Astrocyte (in vitro differentiated cells and primary cell): ENCODE results near the gene CACNA1E. TPM values are rescaled to one million over a fixed set of nuclear protein-coding genes. Genes with fewer than 3 reads are reported as not detected.

Experiments
- DNase-seq: peaks from one replicate; pipeline ENCODE4 v3.0.0-alpha.2; 2010; ENCODE audit warnings: low read depth
- FAIRE-seq: peaks from 2 replicates; lab custom pipeline; 2011; peaks lifted over from hg19 to GRCh38; lab: Jason Lieb, UNC
- H2AFZ ChIP-seq: 2 replicates; pipeline ENCODE4 v1.6.0; 2012; ENCODE audit warnings: low read depth, low read length, inconsistent platforms
- H3K27ac ChIP-seq: 2 replicates; pipeline ENCODE4 v1.5.1; 2011; ENCODE audit warnings: low read depth, low read length, inconsistent platforms
- H3K27me3 ChIP-seq: 2 replicates; pipeline ENCODE4 v1.6.0; 2011; ENCODE audit warnings: low read length, inconsistent platforms; ENCODE audit not compliant: insufficient read depth
- H3K36me3 ChIP-seq: 2 replicates; pipeline ENCODE4 v1.5.1; 2011; ENCODE audit warnings: low read length, inconsistent platforms; ENCODE audit not compliant: insufficient read depth
- H3K4me1 ChIP-seq: 2 replicates; pipeline ENCODE4 v1.5.1; 2011; ENCODE audit warnings: low read length, inconsistent platforms; ENCODE audit not compliant: insufficient read depth
- H3K4me2 ChIP-seq: 2 replicates; pipeline ENCODE4 v1.6.0; 2012; ENCODE audit warnings: low read length, inconsistent platforms
- H3K4me3 ChIP-seq: 2 replicates; pipeline ENCODE4 v1.5.1; 2011; ENCODE audit warnings: low read depth, mild to moderate bottlenecking, low read length, inconsistent platforms; ENCODE audit not compliant: insufficient read depth
- H3K79me2 ChIP-seq: 2 replicates; pipeline ENCODE4 v1.6.0; 2012; ENCODE audit warnings: mild to moderate bottlenecking, low read length, inconsistent platforms; ENCODE audit not compliant: insufficient read depth
- H3K9ac ChIP-seq: 2 replicates; pipeline ENCODE4 v1.6.0; 2012; ENCODE audit warnings: mild to moderate bottlenecking, low read length, inconsistent platforms
- H3K9me3 ChIP-seq: 2 replicates; pipeline ENCODE4 v1.5.1; 2012; ENCODE audit warnings: low read depth, mild to moderate bottlenecking, low read length, inconsistent platforms; ENCODE audit not compliant: insufficient read depth
- H4K20me1 ChIP-seq: 2 replicates; pipeline ENCODE4 v1.6.0; 2012; ENCODE audit warnings: low read length, inconsistent platforms; ENCODE audit not compliant: insufficient read depth
- H3K27ac Mint-ChIP-seq: one replicate; pipeline ENCODE4 v1.8.0; 2021; ENCODE audit warnings: mild to moderate bottlenecking, mixed read lengths; ENCODE audit not compliant: unreplicated experiment
- H3K27me3 Mint-ChIP-seq: one replicate; pipeline ENCODE4 v1.8.0; 2021; ENCODE audit warnings: low read depth, mixed read lengths; ENCODE audit not compliant: unreplicated experiment
- H3K36me3 Mint-ChIP-seq: one replicate; pipeline ENCODE4 v1.8.0; 2021; ENCODE audit warnings: low read depth, mixed read lengths; ENCODE audit not compliant: unreplicated experiment
- H3K4me1 Mint-ChIP-seq: one replicate; pipeline ENCODE4 v1.8.0; 2021; ENCODE audit warnings: low read depth, mixed read lengths; ENCODE audit not compliant: unreplicated experiment
- H3K4me3 Mint-ChIP-seq: one replicate; pipeline ENCODE4 v1.8.0; 2021; ENCODE audit warnings: mild to moderate bottlenecking, moderate library complexity, mixed read lengths; ENCODE audit not compliant: unreplicated experiment
- H3K9me3 Mint-ChIP-seq: one replicate; pipeline ENCODE4 v1.8.0; 2021; ENCODE audit warnings: mild to moderate bottlenecking, mixed read lengths; ENCODE audit not compliant: unreplicated experiment
- EZH2 ChIP-seq: IDR thresholded peaks from 2 replicates; pipeline ENCODE4 v1.6.1; 2012; ENCODE audit warnings: mild to moderate bottlenecking, low read length, inconsistent platforms; ENCODE audit not compliant: insufficient read depth
- total RNA-seq: library from RNA; stranded (reverse); gene quantifications from 2 replicates; pipeline ENCODE4 v1.2.1, GENCODE V29; 2021
- TF ChIP-seq, protein P1 (sequence below): IDR thresholded peaks from 2 replicates; pipeline ENCODE4 v1.5.1; 2011; ENCODE audit warnings: low read depth, mild to moderate bottlenecking, inconsistent platforms, low read length, moderate library complexity; ENCODE audit not compliant: insufficient read depth

Gene CACNA1E
- total RNA-seq, 1 donor from 2014 or later: 0.07 TPM

DNA sequence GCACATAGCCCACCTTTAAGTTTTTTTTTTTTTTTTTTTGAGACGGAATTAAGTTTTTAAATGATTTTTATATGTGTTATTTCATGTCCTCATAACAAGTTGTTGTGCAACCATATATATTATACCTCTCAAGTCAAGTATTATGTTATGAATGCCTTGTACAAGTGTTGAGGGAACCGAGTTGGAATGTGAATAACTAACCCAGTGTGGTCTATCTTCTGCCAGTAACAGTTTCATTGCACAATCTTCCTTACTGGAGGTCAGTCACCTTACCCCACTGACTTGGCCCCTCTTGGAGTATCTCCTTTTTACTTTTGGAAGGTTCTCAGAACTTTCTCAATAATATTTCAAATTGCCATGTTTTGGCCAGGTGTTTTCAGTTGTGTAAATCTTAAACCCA lies 201.9 kb downstream of the CACNA1E start:
- Mint-ChIP-seq H3K27me3 (peaks cover 10% of the 10 kb centered on the region), H3K9me3 (peaks cover 5% of the 10 kb centered on the region), H3K4me3 (no peak overlapping the region), H3K36me3 (no peaks in the 10 kb centered on the region), H3K4me1 (no peaks in the 10 kb centered on the region), H3K27ac (no peak overlapping the region)
- no peaks in the 10 kb centered on the region for H3K79me2 ChIP-seq
- FAIRE-seq: no peak
- H3K27me3 ChIP-seq: no peaks in the 10 kb centered on the region
- H4K20me1 ChIP-seq: no peaks in the 10 kb centered on the region
- no peak overlapping the region for H3K9ac ChIP-seq
- no peak for TF ChIP-seq EZH2
- TF ChIP-seq, protein P1, sequence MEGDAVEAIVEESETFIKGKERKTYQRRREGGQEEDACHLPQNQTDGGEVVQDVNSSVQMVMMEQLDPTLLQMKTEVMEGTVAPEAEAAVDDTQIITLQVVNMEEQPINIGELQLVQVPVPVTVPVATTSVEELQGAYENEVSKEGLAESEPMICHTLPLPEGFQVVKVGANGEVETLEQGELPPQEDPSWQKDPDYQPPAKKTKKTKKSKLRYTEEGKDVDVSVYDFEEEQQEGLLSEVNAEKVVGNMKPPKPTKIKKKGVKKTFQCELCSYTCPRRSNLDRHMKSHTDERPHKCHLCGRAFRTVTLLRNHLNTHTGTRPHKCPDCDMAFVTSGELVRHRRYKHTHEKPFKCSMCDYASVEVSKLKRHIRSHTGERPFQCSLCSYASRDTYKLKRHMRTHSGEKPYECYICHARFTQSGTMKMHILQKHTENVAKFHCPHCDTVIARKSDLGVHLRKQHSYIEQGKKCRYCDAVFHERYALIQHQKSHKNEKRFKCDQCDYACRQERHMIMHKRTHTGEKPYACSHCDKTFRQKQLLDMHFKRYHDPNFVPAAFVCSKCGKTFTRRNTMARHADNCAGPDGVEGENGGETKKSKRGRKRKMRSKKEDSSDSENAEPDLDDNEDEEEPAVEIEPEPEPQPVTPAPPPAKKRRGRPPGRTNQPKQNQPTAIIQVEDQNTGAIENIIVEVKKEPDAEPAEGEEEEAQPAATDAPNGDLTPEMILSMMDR: no peak
- no peaks in the 10 kb centered on the region for H3K36me3 ChIP-seq
- no peak for DNase-seq
- no peaks in the 10 kb centered on the region for H3K4me1 ChIP-seq
- H3K4me3 ChIP-seq: no peak overlapping the region
- H3K4me2 ChIP-seq: no peak overlapping the region
- no peaks in the 10 kb centered on the region for H3K9me3 ChIP-seq
- no peak overlapping the region for H2AFZ ChIP-seq
- no peak overlapping the region for H3K27ac ChIP-seq

DNA sequence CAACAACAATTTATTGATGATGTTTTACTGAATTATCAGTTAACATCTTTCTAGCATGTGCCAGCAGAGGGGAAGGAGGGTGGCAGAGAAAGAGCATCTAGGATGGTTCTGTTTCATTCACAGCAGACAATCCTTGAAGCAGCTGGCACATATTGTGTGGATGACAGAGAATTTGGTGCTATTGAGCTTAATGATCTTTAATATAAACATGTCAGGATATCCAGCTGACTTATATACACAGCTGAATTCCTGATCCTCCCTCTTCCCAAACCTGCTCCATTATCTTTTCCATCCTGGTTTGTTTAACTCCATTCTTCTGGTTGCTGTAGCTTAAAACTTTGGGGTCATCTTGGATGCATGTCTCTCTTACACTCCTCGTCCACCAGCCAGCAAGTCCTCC lies 218.6 kb downstream of the CACNA1E start:
- no peaks in the 10 kb centered on the region for H3K36me3 ChIP-seq
- no peak overlapping the region for H3K27ac ChIP-seq
- no peaks in the 10 kb centered on the region for H3K9me3 ChIP-seq
- peaks cover 19% of the 10 kb centered on the region for H3K27me3 Mint-ChIP-seq
- H3K4me3 Mint-ChIP-seq: no peak overlapping the region
- H3K36me3 Mint-ChIP-seq: no peaks in the 10 kb centered on the region
- H3K4me1 ChIP-seq: no peaks in the 10 kb centered on the region
- no peaks in the 10 kb centered on the region for H3K4me1 Mint-ChIP-seq
- DNase-seq (no peak), FAIRE-seq (no peak)
- H3K9me3 Mint-ChIP-seq: peaks cover 2% of the 10 kb centered on the region
- H3K79me2 ChIP-seq: no peaks in the 10 kb centered on the region
- H3K27me3 ChIP-seq: no peaks in the 10 kb centered on the region
- TF ChIP-seq EZH2: no peak
- TF ChIP-seq, protein P1: no peak
- no peaks in the 10 kb centered on the region for H4K20me1 ChIP-seq
- no peak overlapping the region for H3K4me2 ChIP-seq
- H3K27ac Mint-ChIP-seq: no peak overlapping the region
- H3K4me3 ChIP-seq: no peak overlapping the region
- no peak overlapping the region for H2AFZ ChIP-seq
- no peak overlapping the region for H3K9ac ChIP-seq

DNA sequence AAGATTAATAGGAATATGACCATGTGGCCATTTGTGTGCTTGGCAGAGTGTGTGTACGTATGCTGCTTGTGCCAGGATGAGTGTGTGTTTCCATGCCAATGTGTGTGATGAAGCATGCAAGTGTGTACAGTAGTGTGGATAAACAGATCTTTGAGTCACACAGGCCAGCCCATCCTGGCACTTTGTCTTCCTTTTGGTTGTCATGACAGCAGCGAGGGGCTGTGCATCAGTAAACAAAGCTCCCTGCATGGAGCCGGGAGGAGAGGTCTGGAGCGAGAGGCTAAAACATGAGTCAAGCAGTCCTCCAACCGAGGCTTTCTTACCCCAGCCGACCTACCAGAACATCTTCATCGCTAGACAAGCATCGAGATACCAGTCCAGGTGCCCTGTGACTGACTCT lies 221.2 kb downstream of the CACNA1E start:
- H4K20me1 ChIP-seq: no peaks in the 10 kb centered on the region
- H3K4me2 ChIP-seq: no peak overlapping the region
- H3K9ac ChIP-seq: no peak overlapping the region
- H3K4me3 ChIP-seq: no peak overlapping the region
- Mint-ChIP-seq H3K27ac (no peak overlapping the region), H3K36me3 (no peaks in the 10 kb centered on the region), H3K9me3 (peaks cover 2% of the 10 kb centered on the region), H3K27me3 (peaks cover 26% of the 10 kb centered on the region), H3K4me3 (no peak overlapping the region), H3K4me1 (no peaks in the 10 kb centered on the region)
- no peaks in the 10 kb centered on the region for H3K79me2 ChIP-seq
- H3K27ac ChIP-seq: no peak overlapping the region
- no peaks in the 10 kb centered on the region for H3K27me3 ChIP-seq
- H3K9me3 ChIP-seq: no peaks in the 10 kb centered on the region
- DNase-seq: no peak
- TF ChIP-seq, protein P1: no peak
- TF ChIP-seq EZH2: no peak
- H3K4me1 ChIP-seq: no peaks in the 10 kb centered on the region
- no peak for FAIRE-seq
- H3K36me3 ChIP-seq: no peaks in the 10 kb centered on the region
- H2AFZ ChIP-seq: no peak overlapping the region
